PC-9 (cell line): ENCODE measurements around the gene KRT76. TPM values are rescaled to one million over a fixed set of nuclear protein-coding genes. Genes with fewer than 3 reads are reported as not detected.

Experiments used
- BruUV-seq: library from RNA; stranded (reverse); fragments of 400-500 nt; replicated peaks from 2 replicates; lab custom pipeline; 2021; lab: Mats Ljungman, UMichigan
- CTCF ChIA-PET: fragments of 300-600 bp; sonication (Branson Sonifier 250); formaldehyde crosslinking; loops from one replicate; lab custom pipeline; 2022; ENCODE audit warnings: antibody characterized with exemption; lab: Charles Lee
- POLR2A ChIA-PET: fragments of 300-600 bp; sonication (Branson Sonifier 250); formaldehyde crosslinking; loops from one replicate; lab custom pipeline; 2022; ENCODE audit warnings: antibody characterized with exemption; ENCODE audit not compliant: unreplicated experiment; lab: Charles Lee
- DNase-seq, 2 experiments: peaks; one replicate each; pipeline versions ENCODE4 v3.0.0 to v3.0.0-alpha.2; 2015 to 2022; ENCODE audit warnings: mixed read lengths in 1 of 2
- H2AFZ ChIP-seq: fragments of 200-600 bp; sonication (generic); 2 replicates; pipeline ENCODE4 v1.8.1; 2017; ENCODE audit warnings: antibody characterized with exemption
- H3F3A ChIP-seq: fragments of 200-600 bp; sonication (generic); 2 replicates; pipeline ENCODE4 v1.8.1; 2017; ENCODE audit warnings: antibody characterized with exemption, mild to moderate bottlenecking, low read depth; ENCODE audit not compliant: insufficient read depth
- H3K27ac ChIP-seq: fragments of 200-600 bp; sonication (generic); 2 replicates; pipeline ENCODE4 v1.6.1; 2016; ENCODE audit warnings: mixed run types
- H3K27me3 ChIP-seq: fragments of 200-600 bp; sonication (generic); 2 replicates; pipeline ENCODE4 v1.6.1; 2016; ENCODE audit warnings: low read depth, mixed run types; ENCODE audit not compliant: insufficient read depth
- H3K36me3 ChIP-seq: fragments of 200-600 bp; sonication (generic); 2 replicates; pipeline ENCODE4 v1.6.1; 2016; ENCODE audit warnings: low read depth, mixed run types
- H3K4me1 ChIP-seq: fragments of 200-600 bp; sonication (generic); replicated peaks from 2 replicates; pipeline ENCODE4 v1.6.1; 2016; ENCODE audit warnings: mixed run types; ENCODE audit not compliant: insufficient read depth
- H3K4me2 ChIP-seq: fragments of 200-600 bp; sonication (generic); 2 replicates; pipeline ENCODE4 v1.6.1; 2017; ENCODE audit warnings: mixed run types
- H3K4me3 ChIP-seq: fragments of 200-600 bp; sonication (generic); 2 replicates; pipeline ENCODE4 v1.6.1; 2016; ENCODE audit warnings: mixed run types
- H3K79me2 ChIP-seq: fragments of 200-600 bp; sonication (generic); 2 replicates; pipeline ENCODE4 v1.6.1; 2017; ENCODE audit warnings: low read depth, mixed run types
- H3K9me2 ChIP-seq: fragments of 200-600 bp; sonication (generic); 2 replicates; pipeline ENCODE4 v1.8.1; 2017; ENCODE audit warnings: mild to moderate bottlenecking; ENCODE audit not compliant: insufficient read depth
- H3K9me3 ChIP-seq: fragments of 200-600 bp; sonication (generic); 2 replicates; pipeline ENCODE4 v1.8.1; 2016; ENCODE audit warnings: low read depth; ENCODE audit not compliant: insufficient read depth
- H4K20me1 ChIP-seq: fragments of 200-600 bp; sonication (generic); 2 replicates; pipeline ENCODE4 v1.8.1; 2017; ENCODE audit not compliant: insufficient read depth
- CTCF ChIP-seq: fragments of 200-600 bp; sonication (generic); conservative IDR thresholded peaks from 2 replicates; pipeline ENCODE4 v1.6.1; 2017; ENCODE audit warnings: mixed run types, antibody characterized with exemption, mild to moderate bottlenecking, moderate library complexity
- EZH2 ChIP-seq: fragments of 200-600 bp; sonication (generic); IDR thresholded peaks from 2 replicates; pipeline ENCODE4 v1.8.0; 2017; ENCODE audit warnings: antibody characterized with exemption, low read depth
- intact Hi-C: fragments of 100-400 bp; cut with micrococcal nuclease; formaldehyde crosslinking; loops from one replicate; pipeline ENCODE4 v1.10.0; 2022; ENCODE audit not compliant: unreplicated experiment
- total RNA-seq: library from RNA; stranded (reverse); gene quantifications from 2 replicates; pipeline ENCODE4 v1.2.3, GENCODE V29; 2021

Gene KRT76
- total RNA-seq, 1 experiment from 2014 or later, result not detected

- Histone ChIP-seq H3K4me2 (no peak overlapping the region), H2AFZ (no peak overlapping the region), H4K20me1 (no peaks in the 10 kb centered on the region), H3K27ac (no peak overlapping the region), H3K9me2 (no peaks in the 10 kb centered on the region), H3F3A (peaks cover 10% of the 10 kb centered on the region; the same call in 1 of the 2 replicates), H3K27me3 (no peaks in the 10 kb centered on the region), H3K4me3 (no peak overlapping the region), H3K36me3 (no peaks in the 10 kb centered on the region), H3K9me3 (no peaks in the 10 kb centered on the region), H3K79me2 (no peaks in the 10 kb centered on the region), H3K4me1 (peaks cover 13% of the 10 kb centered on the region)
- intact Hi-C loops, result no loop called here
- peak in 1 of 2 experiments; percentile 55 for DNase-seq
- TF ChIP-seq EZH2, result no peak
- no peak for TF ChIP-seq CTCF
- ChIA-PET POLR2A (interaction anchor here (0.6 kb wide), 1 partner anchor 644 kb away, joined by 3 read pairs; no protein-coding TSS in a partner anchor), CTCF (no interaction called here)
- no TSS peak for BruUV-seq
These were observed 12.7 kb upstream of the KRT76 start for GRCh38 chr12:52789637-52790426.

GRCh38 chr12:52788876-52789636 lies 11.9 kb upstream of the KRT76 start:
- TF ChIP-seq EZH2 (no peak), CTCF (no peak)
- BruUV-seq, result no TSS peak
- peaks cover 5% of the 10 kb centered on the region for H3K4me1 ChIP-seq
- ChIA-PET POLR2A (interaction anchor here (0.6 kb wide), 2 partner anchors 71 to 209 kb away, joined by 3 read pairs; no protein-coding TSS in a partner anchor), CTCF (no interaction called here)
- no peaks in the 10 kb centered on the region for H4K20me1 ChIP-seq
- H3F3A ChIP-seq, result peaks cover 5% of the 10 kb centered on the region; the same call in 1 of the 2 replicates
- H3K9me2 ChIP-seq, result no peaks in the 10 kb centered on the region
- H3K4me2 ChIP-seq, result no peak overlapping the region
- H3K4me3 ChIP-seq, result no peak overlapping the region
- H3K27me3 ChIP-seq, result no peaks in the 10 kb centered on the region
- H2AFZ ChIP-seq, result no peak overlapping the region
- no peak for DNase-seq
- intact Hi-C loops, result no loop called here
- no peak overlapping the region for H3K27ac ChIP-seq
- H3K36me3 ChIP-seq, result no peaks in the 10 kb centered on the region
- no peaks in the 10 kb centered on the region for H3K79me2 ChIP-seq
- H3K9me3 ChIP-seq, result no peaks in the 10 kb centered on the region

- no peaks in the 10 kb centered on the region for H3K36me3 ChIP-seq
- ChIA-PET POLR2A (interaction anchor here (0.6 kb wide), 2 partner anchors 71 to 209 kb away, joined by 3 read pairs; no protein-coding TSS in a partner anchor), CTCF (no interaction called here)
- intact Hi-C loops, result no loop called here
- no peaks in the 10 kb centered on the region for H3K4me1 ChIP-seq
- H3K4me3 ChIP-seq, result no peak overlapping the region
- H3K27ac ChIP-seq, result no peak overlapping the region
- H3K27me3 ChIP-seq, result no peaks in the 10 kb centered on the region
- no peaks in the 10 kb centered on the region for H4K20me1 ChIP-seq
- H3K9me2 ChIP-seq, result no peaks in the 10 kb centered on the region
- DNase-seq, result no peak
- H3K9me3 ChIP-seq, result no peaks in the 10 kb centered on the region
- no peaks in the 10 kb centered on the region for H3K79me2 ChIP-seq
- H3F3A ChIP-seq, result no peaks in the 10 kb centered on the region
- no peak overlapping the region for H2AFZ ChIP-seq
- H3K4me2 ChIP-seq, result no peak overlapping the region
- no TSS peak for BruUV-seq
- no peak for TF ChIP-seq CTCF
- no peak for TF ChIP-seq EZH2
These were observed 11.2 kb upstream of the KRT76 start for GRCh38 chr12:52788192-52788875.
